NCI-H1105 treated with DMSO at 0.1 percent for 48 hours (cell line): Measurements from ENCODE around the gene PDE8A.
"Not testable (repeated sequence)": the region's sequence is repeated elsewhere in the genome, so short reads cannot be mapped to it uniquely, and the experiment has no call there.

Experiments
- DNase-seq: peaks from one replicate; lab custom pipeline; 2025; lab: John Stamatoyannopoulos, UW

Gene PDE8A

GRCh38 chr15:85131915-85132314 lies 150.3 kb downstream of the PDE8A start:
- DNase-seq, result no peak

- DNase-seq, result no peak
Observed at GRCh38 chr15:85133709-85134108, 152.1 kb downstream of the PDE8A start.

- no peak for DNase-seq
Observed at GRCh38 chr15:85137489-85138168, 156.0 kb downstream of the PDE8A start.

GRCh38 chr15:85139391-85139790 lies 157.7 kb downstream of the PDE8A start:
- DNase-seq, result no peak

GRCh38 chr15:85141726-85142125 lies 160.1 kb downstream of the PDE8A start:
- DNase-seq, result no peak

- DNase-seq, result no peak
Observed at GRCh38 chr15:85142312-85142711, 160.7 kb downstream of the PDE8A start.

- no peak for DNase-seq
Observed at GRCh38 chr15:85149465-85150129, 167.9 kb downstream of the PDE8A start.

GRCh38 chr15:85150130-85150480 lies 168.4 kb downstream of the PDE8A start:
- no peak for DNase-seq

GRCh38 chr15:85151145-85151544 lies 169.5 kb downstream of the PDE8A start:
- no peak for DNase-seq

GRCh38 chr15:85151861-85152260 lies 170.2 kb downstream of the PDE8A start:
- no peak for DNase-seq

- no peak for DNase-seq
Observed at GRCh38 chr15:85154061-85154460, 172.4 kb downstream of the PDE8A start.

- no peak for DNase-seq
Observed at GRCh38 chr15:85155360-85155759, 173.7 kb downstream of the PDE8A start.

GRCh38 chr15:85155857-85156256 lies 174.2 kb downstream of the PDE8A start:
- DNase-seq, result no peak

GRCh38 chr15:85157344-85157743 lies 175.7 kb downstream of the PDE8A start:
- no peak for DNase-seq

- no peak for DNase-seq
Observed at GRCh38 chr15:85162237-85162636, 180.6 kb downstream of the PDE8A start.

- no peak for DNase-seq
Observed at GRCh38 chr15:85164841-85165466, 183.3 kb downstream of the PDE8A start.

- DNase-seq, result no peak
Observed at GRCh38 chr15:85167568-85167967, 185.9 kb downstream of the PDE8A start.

GRCh38 chr15:85168642-85169173 lies 187.1 kb downstream of the PDE8A start:
- DNase-seq, result peak; percentile 37

GRCh38 chr15:85171736-85172135 lies 190.1 kb downstream of the PDE8A start:
- DNase-seq, result no peak

GRCh38 chr15:85172846-85173490 lies 191.3 kb downstream of the PDE8A start:
- no peak for DNase-seq

GRCh38 chr15:85173630-85174029 lies 192.0 kb downstream of the PDE8A start:
- DNase-seq, result not testable (repeated sequence)

GRCh38 chr15:85174521-85174920 lies 192.9 kb downstream of the PDE8A start:
- DNase-seq, result no peak
